GM21825 (cell line): ENCODE data around the gene NAPEPLD.
"Not testable (repeated sequence)": the region's sequence is repeated elsewhere in the genome, so short reads cannot be mapped to it uniquely, and the experiment has no call there.

Source experiments
- ATAC-seq: cut with Tn5 transposase; IDR thresholded peaks from one replicate; pipeline ENCODE4 v1.9.1; 2021; ENCODE audit warnings: mild to moderate bottlenecking, moderate library complexity; ENCODE audit not compliant: unreplicated experiment

The NAPEPLD gene

DNA sequence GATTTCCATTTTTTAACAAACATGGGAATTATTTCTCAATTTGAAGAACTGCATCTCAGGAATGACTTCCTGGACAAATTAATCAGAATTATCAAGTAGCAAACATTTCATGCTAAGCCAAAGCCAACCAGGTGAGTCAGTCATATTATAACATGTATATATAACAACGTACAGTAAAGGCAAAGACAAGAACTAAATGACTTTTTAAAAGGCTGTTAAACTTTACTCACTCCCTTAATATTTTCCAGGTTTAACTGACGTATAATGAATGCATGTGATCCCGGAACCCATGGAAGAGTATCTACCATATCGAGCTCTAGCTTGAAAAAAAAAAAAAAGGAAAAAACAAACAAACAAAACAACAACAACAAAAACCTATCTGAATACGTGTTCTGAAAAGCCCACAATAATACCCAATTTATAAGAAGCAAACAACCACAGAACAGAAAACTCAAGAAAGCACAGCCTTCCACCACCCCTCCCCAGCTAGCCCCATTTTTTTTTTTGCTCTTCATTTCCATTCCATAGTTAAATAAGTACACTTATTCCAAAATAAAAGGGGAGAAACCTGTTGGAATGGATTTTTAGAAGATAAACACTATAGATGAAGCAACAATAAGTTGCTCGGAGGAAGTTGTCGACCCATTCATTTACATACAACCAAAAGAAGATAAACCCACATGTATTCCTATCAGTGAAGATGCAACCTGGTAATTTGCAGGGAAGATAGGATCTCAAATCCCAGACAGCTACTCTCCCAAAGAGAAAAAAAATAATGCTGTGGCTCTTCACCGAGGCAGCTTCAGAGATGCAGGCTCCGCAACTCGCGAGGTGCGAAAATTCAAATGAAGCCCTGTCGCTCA is 537 bp downstream of the NAPEPLD start:
- ATAC-seq = no peak

DNA sequence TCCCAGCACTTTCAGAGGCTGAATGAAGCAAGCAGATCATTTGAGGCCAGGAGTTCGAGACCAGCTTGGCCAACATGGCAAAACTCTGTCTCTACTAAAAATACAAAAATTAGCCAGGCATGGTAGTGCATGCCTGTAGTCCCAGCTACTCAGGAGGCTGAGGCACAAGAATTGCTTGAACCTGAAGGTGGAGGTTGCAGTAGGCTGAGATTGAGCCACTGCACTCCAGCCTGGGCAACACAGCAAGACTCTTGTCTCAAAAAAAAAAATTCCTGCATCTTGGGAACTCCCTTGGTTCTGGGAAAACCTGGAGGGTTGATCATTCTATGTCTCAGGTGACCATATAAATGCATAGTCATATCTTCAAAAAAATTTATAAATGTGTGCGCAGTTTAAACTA is 4.1 kb downstream of the NAPEPLD start:
- not testable (repeated sequence) for ATAC-seq

DNA sequence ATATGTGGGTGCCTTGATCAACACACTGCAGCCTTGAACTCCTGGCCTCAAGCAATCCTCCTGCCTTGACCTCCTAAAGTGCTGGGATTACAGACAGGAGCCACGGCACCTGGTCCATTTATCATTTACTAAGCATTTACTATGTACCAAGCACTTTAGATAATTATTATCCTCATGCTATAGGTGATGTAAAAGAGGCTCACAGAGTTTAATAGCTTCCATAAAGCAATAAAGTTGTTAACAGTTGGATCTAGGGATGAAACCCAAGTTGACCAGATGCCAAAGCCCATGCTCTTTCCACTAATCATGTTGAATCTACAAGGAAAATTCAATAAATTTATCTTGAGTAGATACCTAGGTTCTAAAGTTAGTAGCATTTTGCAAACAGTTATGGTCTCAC is 5.0 kb downstream of the NAPEPLD start:
- no peak for ATAC-seq

DNA sequence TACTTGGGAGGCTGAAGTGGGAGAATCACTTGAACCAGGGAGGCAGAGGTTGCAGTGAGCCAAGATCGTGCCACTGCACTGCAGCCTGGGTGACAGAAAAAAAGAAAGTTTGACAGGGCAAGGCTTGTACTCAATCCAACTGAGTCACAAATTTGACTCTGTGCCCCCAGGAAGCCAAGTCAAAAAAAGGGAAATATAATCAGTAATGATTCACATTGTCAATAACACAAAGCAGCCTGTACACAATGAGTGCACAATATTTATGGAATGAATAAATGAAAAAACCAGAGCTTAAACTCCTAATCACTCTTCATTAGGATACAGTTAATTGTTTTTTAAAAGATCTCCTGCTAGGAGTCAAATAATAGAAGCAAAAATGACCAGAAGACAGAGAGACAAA is 6.4 kb downstream of the NAPEPLD start:
- ATAC-seq = no peak

DNA sequence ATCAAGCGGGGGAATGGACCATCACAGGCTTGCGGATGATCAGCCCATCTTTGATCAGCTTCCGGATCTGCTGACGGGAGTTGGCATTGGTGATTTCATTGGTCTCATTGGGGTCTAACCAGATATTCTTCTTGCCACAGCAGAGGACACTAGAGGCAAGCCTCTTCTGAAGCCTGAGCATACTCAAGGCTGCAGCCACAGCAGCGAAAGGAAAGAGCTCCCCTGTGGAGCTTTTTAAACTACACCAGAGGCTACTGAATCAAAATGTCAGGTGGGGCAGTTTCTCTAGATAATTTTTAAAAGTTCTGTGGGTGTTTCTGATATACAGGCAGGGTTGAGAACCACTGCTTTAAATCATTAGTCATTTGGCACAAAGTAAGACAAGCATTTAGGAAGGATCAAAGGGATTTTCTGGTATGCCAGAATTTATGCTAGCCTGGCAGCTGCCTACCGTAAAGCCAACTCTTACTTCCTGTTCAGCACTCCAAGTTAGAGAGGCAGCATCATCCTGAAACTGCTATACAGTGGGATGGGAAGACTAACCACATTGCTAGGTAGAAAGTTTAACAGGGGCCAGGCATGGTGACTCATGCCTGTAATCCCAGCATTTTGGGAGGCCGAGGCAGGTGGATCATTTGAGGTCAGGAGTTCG is 7.0 kb downstream of the NAPEPLD start:
- ATAC-seq = no peak

DNA sequence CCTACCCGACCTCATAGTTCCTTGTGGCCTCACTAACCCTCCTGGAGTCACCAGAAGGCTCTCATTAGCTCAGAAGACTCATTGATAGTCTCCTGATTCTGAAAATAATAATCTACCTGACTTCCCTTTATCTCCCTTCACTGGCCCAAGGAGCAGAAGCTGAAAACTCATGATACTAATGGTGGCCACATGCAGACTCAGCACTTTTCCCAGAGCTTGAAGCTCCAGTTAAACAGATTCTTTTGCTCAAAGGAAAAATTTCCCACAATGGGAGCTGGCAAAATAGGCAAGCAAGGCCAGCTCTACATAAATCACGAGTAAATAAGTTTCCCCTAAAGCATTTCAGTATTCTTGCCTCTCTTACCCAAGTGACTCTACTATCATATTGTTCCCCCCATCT is 8.2 kb downstream of the NAPEPLD start:
- ATAC-seq = no peak

DNA sequence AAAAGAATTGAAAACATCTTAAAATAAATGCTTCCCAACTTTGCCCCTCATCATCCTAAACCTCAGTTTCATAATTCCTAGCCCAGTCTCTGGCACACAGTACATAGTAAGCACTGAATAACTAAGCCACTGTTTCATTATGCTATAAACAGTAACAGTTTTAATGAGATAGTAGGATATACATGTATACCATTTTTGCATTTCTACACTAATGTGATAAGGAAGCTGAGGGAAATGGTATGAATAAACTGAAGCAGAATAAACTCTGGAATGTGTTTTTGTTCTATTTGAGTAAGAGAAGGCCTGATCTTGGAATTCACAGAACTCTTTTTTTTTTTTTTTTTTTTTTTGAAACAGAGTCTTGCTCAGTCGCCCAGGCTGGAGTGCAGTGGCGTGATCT is 8.8 kb downstream of the NAPEPLD start:
- ATAC-seq = no peak

DNA sequence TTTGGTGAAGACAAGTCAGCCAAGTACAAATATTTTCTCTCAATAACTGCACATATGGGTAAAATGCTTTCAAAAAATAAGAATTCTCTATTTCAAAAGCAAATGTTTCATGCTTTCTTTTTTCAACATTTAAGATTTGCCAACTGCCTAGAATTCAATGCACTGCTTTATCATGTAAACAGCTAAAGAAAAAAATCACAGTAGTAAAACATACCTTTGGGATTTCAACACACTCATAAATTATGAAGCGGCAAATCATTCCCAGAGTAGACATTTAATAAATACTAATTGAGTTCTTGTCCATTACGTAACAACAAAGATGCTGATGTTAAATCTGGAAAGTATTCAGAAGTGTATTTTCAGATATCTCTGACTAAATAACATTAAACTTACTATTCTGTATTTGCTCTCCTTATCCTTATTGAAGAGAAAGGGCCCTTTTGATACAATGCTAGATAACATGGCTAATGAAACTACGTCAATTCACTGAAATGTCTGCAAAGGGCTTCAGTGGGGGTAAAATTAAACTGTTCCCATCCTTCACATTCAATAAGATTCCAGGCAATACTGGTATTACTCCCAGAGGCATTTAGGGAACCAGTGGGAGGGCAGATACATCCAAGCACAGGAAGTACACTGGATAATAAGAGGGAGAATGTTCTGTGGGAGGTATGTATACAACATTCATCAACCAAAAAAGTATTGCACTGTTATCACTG is 13.9 kb downstream of the NAPEPLD start:
- no peak for ATAC-seq

DNA sequence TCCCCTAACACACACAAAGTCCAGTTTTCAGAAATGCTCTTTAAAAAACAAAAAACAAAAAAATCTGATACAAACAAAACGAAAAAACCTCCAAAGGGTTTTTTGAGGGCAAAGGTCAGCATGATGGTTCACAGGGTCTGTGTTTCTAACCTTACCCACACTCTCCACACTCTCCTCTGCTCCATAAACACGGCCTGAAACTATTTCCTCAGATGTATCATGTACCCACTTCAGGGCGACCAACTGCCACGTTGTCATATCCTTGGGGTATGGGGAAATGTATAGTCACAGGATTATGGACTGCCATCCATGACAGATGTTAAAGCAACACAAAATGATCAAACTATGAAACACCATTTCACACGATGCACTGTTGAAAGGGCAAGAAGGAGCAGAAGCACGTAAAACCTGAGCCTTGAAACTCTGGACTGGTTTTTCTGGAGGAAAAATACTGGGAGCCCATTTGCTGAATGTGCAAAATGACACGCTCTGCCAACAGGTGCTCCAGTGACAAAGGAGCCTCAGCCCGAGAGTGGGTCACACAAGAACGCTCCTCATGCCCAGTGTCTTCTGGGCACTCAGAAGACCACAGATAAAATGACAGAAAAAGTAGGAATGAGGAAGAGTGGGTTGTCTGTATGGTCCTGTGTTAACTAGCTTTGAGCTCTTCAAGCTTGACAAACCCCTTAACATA is 15.8 kb downstream of the NAPEPLD start:
- ATAC-seq = no peak

DNA sequence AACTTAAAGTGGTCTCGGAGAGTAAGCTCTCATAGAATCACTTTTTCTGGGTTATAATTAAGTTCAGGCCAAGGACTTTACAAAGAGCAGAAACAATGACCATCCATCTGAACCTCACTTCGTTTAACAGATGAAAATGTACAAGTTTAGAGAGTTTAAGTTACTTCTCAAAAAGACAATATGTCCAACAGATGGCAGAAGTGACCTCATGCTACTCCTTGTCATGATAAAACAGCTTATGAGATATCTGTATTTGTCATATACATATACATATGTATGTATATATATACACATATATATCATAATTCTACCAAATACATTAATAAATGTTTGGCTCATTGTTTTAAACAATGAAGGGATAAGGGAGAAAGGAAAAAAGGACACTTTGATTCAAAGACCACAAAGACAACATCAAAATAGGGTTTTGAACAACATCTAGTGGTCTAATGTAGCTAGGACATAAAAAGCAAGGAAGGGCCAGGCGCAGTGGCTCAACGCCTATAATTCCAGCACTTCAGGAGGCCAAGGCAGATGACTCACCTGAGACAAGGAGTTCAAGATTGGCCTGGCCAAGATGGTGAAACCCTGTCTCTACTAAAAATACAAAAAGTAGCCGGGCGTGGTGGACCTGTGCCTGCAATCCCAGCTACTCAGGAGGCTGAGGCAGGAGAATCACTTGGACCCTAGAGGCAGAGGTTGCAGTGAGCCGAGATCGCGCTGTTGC is 17.8 kb downstream of the NAPEPLD start:
- no peak for ATAC-seq

DNA sequence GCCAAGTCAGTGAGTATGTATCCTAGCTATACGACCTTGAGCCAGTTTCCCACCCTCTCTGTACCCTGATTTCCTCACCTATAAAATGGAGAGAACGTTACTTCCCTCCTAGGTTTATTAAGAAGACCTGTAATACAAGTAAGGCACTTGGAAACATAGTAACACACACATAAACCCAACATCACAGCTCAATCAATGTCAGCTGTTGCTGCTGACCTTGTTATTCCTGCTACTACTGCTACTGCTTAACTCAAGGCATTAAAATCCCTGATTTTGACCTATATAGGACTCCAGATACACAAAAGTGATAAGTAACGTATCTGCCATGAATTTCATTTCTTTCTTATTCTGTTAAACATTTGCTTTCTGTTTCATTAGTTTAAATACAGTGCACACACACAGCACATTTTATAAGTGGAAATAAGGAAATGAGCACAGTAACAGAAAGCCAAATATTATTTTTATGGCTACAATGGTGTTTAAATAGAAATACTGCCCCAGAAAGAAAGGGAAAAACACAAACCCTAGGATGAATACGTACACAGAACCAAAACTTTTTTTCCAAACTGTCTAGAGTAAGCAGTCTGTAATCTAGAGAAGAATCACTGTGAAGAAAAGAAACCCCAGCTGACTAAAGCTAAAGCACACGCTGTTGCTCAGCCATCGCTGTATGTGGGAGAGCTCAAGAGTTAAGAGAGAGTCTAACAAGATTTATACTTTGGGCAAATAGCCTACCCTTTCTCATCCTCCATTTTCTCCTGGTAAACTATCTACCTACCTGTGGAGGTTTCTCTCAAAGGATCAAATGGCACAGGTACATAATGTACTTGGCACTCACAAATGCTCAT is 19.0 kb downstream of the NAPEPLD start:
- no peak for ATAC-seq

DNA sequence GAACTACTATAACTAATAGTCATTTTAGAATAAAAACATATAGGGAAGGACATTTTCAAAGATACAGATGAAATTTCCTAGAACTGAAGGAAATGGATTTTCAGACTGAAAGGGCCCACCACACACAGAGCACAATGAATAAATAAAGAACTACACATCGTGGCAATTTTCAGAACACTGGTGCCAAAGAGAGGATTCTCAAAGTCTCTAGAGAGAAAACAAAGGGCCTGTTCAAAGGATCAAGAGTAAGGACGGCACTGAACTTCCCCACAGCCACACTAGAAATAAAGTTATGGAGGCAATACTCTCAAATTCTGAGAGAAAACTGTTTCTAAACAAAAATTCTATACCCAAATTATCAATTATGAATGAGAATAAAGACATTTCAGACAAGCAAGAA is 21.9 kb downstream of the NAPEPLD start:
- no peak for ATAC-seq

DNA sequence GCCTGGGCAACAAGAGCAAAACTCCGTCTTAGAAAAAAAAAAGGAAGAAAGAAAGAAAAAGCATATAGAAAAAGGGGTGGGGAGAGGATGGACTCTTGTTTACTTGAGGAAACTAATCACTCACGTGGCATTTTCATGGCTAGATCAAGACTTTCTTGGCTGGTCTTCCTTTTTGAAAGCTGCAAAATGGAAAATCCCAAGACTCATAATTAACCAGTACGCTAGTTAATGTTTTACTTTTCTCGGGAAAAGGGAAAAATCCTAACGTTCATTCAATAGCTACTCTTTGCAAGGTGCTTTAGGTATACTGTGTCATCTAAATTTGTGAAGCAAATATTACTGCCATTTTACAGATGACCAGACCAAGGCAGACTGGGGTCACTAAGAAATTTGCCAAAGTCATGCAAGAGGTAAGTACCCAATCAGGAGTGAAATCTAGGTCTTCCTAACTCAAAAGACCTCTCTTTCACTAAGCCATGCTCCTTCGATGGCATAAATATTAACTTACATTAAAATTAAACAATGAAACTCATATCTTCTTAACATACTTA is 24.4 kb downstream of the NAPEPLD start:
- ATAC-seq = no peak

DNA sequence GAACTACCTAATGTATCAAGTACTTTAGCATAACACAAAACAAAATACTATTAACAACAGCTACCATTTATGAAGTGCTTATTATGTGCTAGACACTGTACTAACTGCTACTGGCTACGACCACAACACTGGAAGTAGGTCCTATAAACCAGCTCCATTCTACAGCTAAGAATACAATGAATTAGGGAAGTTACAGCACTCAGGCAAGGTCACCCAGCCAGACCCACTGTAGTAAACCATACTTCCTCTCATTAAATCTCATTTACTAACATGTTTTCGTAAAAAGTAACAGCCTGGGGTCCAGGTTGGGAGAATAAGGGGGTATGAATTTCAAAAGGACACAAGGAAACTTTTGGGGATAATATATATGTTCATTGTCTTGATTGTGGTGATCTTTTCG is 25.4 kb downstream of the NAPEPLD start:
- ATAC-seq = no peak

DNA sequence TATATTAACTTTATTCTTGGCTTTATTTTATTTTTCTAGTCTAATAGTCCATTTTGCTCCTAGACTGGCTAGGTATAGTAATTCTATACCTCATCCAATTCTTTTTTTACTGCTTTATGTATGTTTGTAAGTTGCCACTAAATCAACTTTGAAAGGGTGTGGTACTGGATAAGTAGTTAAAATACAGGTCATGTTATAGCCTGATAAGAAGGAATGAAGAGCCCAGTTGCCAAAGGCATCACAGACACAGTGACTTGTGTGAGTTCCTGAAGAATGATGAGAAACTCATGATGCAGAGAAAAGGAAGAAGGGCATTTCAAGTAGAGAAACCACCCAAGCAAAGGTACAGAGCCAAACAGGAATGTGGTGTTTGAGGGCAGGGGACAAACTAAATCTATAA is 27.3 kb downstream of the NAPEPLD start:
- ATAC-seq = no peak

DNA sequence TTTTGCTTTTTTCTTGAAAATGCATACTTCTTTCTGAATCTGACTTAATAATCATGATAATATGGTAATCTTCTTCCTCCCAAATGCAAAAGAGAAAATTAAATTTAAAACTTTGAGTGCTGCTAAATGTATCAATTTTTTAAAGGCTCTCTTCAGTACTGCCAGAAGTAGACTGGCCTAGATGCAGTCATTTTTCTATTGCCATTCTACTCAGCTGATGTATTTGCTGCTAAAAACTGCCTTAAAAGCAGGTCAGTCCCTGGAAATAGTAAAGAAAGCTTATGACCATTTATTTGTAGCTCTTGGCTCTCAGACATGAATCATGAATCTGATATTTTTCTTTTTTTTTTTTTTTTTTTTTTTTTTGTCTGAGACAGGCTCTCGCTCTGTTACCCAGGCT is 28.5 kb downstream of the NAPEPLD start:
- ATAC-seq = no peak

DNA sequence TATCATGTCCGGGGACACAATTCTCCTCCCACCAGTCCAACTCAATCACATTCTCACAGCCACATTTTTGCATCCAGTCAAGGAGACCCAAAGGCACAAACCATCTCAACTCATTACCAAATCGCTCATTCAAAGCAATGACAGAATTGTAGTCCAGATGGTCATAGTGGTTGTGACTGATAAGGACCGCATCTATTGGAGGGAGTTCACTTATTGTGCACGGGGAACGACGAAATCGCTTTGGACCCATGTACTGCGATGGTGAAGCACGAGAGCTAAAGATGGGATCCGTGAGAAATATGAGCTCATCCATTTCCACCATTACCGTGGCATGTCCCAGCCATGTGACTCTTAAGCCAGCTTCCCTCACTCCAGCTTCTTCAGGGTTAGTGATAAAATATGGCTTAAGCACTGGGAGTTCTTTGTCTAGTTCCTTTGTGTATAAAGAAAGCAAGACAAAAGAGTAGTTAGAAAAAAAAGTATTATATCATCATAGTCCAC is 29.1 kb downstream of the NAPEPLD start:
- ATAC-seq = no peak

DNA sequence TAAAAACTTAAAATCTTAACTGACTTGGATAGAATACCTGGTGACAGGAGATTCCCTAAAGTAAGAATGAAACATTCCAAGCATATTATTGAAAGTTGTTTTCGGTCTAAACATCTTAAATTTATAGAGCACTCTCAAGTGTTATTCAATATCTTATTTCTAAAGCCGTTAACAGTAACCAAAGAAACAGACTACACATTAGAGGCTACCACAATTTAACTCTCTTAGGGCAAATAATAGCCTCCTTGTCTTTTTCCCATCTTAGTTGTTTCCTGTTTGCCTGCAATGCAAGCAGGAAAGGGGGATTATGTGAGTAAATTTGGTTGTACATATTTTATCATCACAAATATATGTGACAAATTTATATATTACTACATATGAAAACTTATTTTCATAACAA is 31.4 kb downstream of the NAPEPLD start:
- no peak for ATAC-seq

DNA sequence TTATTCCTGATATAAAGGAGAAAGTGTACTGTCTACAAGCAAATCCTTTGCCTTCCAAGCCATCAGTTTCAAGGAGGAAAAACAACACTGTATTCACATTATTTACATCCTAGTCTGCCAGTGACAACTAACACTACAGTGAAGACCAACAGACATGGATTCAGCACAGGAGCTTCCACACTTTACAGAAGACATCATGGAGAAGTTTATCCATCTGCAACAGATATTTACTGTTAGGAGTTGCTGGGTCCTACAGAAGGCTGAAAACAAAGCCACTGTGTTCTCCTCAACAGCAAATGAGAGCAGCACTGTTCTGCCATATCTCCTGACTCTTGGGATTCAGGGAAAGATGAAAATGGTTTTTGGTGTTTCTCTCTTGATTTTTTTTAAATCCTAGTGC is 31.9 kb downstream of the NAPEPLD start:
- ATAC-seq = no peak
